Prostate gland (tissue), 2 donors: ENCODE data around the gene SPRR1A.

Experiments
- POLR2A ChIP-seq: fragments of 450-650 bp; IDR thresholded peaks from one replicate; pipeline ENCODE4 v1.6.1; 2016; ENCODE audit warnings: antibody characterized with exemption, mild to moderate bottlenecking
- POLR2AphosphoS5 ChIP-seq: sonication (generic); formaldehyde crosslinking; IDR thresholded peaks from one replicate; pipeline ENCODE4 v1.6.1; 2017; ENCODE audit warnings: antibody characterized with exemption
- TF ChIP-seq, protein P1 (sequence below), 4 experiments: fragments of 200-600 bp in 2 of 4; fragments of 450-650 bp in 2 of 4; sonication (generic) in 2 of 4; IDR thresholded peaks; 1 replicate in 3 of 4; 2 replicates in 1 of 4; pipeline ENCODE4 v1.5.1; 2016 to 2019; ENCODE audit warnings: antibody characterized with exemption in 4 of 4, mild to moderate bottlenecking in 2 of 4, moderate library complexity in 2 of 4

DNA sequence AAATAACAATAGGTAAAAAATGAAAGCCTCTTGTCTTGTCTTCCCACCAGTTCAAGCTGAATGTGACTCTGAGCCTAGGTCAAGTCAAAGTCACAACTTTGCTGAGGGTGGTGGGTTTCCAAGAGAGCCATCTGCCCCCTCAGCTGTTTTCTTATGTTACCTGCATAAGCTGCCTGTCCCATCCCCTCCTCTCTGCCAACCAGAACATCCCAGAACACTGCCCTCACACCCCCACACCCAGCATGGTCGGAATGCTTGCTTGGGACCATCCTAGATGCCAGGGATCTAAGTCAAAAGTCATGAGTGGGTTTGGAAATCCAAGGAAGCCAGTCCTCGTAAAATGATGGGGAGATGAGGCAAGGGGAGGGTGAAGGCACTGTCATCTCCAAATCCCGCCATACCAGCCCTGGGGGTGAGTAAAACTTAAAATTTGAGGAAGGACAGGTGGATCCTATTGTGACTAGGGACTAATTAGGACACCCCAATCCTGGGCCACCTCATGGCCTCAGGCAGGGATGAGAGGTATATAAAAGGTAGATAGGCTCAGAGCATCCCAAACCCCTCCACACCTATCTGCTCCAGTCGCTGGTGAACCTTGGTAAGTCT, 37.1 kb upstream of the SPRR1A start, which contains the start of gene SPRR5:
- TF ChIP-seq, protein P1, sequence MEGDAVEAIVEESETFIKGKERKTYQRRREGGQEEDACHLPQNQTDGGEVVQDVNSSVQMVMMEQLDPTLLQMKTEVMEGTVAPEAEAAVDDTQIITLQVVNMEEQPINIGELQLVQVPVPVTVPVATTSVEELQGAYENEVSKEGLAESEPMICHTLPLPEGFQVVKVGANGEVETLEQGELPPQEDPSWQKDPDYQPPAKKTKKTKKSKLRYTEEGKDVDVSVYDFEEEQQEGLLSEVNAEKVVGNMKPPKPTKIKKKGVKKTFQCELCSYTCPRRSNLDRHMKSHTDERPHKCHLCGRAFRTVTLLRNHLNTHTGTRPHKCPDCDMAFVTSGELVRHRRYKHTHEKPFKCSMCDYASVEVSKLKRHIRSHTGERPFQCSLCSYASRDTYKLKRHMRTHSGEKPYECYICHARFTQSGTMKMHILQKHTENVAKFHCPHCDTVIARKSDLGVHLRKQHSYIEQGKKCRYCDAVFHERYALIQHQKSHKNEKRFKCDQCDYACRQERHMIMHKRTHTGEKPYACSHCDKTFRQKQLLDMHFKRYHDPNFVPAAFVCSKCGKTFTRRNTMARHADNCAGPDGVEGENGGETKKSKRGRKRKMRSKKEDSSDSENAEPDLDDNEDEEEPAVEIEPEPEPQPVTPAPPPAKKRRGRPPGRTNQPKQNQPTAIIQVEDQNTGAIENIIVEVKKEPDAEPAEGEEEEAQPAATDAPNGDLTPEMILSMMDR (IDR thresholded peaks at IDR 0.05), result no peak
- TF ChIP-seq POLR2AphosphoS5 (no peak), POLR2A (no peak)
